Measurements from ENCODE around the gene NCAPG2. TPM values are rescaled to one million over a fixed set of nuclear protein-coding genes. Genes with fewer than 3 reads are reported as not detected.

The NCAPG2 gene
- total RNA-seq, 1 experiment from 2014 or later, result 99.4 TPM

DNA sequence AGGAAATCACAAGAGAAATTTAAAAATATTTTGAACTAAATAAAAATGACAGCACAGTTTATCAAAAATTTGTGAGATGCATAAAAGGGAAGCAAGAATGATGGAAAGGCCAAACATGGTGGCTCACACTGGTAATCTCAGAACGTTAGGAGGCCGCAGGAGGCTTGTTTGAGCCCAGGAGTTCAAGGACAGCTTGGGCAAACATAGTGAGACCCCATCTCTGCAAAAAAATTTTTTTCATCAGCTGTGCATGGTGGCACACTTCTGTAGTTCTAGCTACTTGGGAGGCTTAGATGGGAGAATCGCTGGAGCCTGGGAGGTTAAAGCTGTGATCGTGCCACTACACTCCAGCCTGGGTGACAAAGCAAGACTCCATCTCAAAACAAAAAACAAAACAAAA lies 62.5 kb downstream of the NCAPG2 start:
- Histone ChIP-seq H3K14ac (ENCODE audit: insufficient read depth, low read length) (no peak overlapping the region), H3K27ac (ENCODE audit: insufficient read length, low read depth, low read length) (no peak overlapping the region), H3K79me2 (ENCODE audit: insufficient read depth, low read length) (no peaks in the 10 kb centered on the region), H2AFZ (ENCODE audit: low read length) (no peak overlapping the region), H3K9me3 (ENCODE audit: control insufficient read depth, low read depth, low read length) (no peaks in the 10 kb centered on the region), H3K56ac (ENCODE audit: insufficient read length, low read depth, low read length) (no peak overlapping the region), H2BK12ac (ENCODE audit: insufficient read length, low read depth, low read length) (no peak overlapping the region), H3K4me1 (ENCODE audit: insufficient read depth, low read length) (no peaks in the 10 kb centered on the region), H2BK5ac (ENCODE audit: insufficient read length, low read length) (no peak overlapping the region), H4K20me1 (ENCODE audit: control insufficient read depth, insufficient read depth, insufficient read length) (no peaks in the 10 kb centered on the region), H3K23ac (ENCODE audit: insufficient read length, low read depth, low read length) (no peak overlapping the region), H3K9ac (ENCODE audit: extremely low read depth, insufficient read length, low read length) (no peak overlapping the region), H3K79me1 (ENCODE audit: insufficient read depth, low read depth, low read length, poor library complexity, severe bottlenecking) (no peaks in the 10 kb centered on the region), H3K4ac (ENCODE audit: low read depth, low read length) (no peak overlapping the region), H3K23me2 (ENCODE audit: insufficient read length, low read depth, low read length, poor library complexity, severe bottlenecking) (no peaks in the 10 kb centered on the region), H2AK5ac (ENCODE audit: insufficient read length, low read length) (no peak overlapping the region), H2BK20ac (ENCODE audit: low read depth, low read length, poor library complexity, severe bottlenecking) (no peak overlapping the region), H3K18ac (ENCODE audit: insufficient read length, low read depth, low read length) (no peak overlapping the region), H3K4me2 (ENCODE audit: insufficient read depth, insufficient read length, low read length) (no peak overlapping the region), H4K91ac (ENCODE audit: insufficient read length, low read depth, low read length) (no peak overlapping the region), H3T11ph (ENCODE audit: low read length) (no peak overlapping the region), H3K27me3 (ENCODE audit: insufficient read depth, low read length) (no peaks in the 10 kb centered on the region), H2BK120ac (ENCODE audit: low read depth, low read length, poor library complexity, severe bottlenecking) (no peak overlapping the region), H4K8ac (replicated peaks; ENCODE audit: insufficient read length, low read depth, low read length) (no peak overlapping the region), H4K5ac (ENCODE audit: insufficient read length, low read depth, low read length) (no peak overlapping the region), H2BK15ac (ENCODE audit: low read depth, low read length) (no peak overlapping the region)
- TF ChIP-seq, protein P1, sequence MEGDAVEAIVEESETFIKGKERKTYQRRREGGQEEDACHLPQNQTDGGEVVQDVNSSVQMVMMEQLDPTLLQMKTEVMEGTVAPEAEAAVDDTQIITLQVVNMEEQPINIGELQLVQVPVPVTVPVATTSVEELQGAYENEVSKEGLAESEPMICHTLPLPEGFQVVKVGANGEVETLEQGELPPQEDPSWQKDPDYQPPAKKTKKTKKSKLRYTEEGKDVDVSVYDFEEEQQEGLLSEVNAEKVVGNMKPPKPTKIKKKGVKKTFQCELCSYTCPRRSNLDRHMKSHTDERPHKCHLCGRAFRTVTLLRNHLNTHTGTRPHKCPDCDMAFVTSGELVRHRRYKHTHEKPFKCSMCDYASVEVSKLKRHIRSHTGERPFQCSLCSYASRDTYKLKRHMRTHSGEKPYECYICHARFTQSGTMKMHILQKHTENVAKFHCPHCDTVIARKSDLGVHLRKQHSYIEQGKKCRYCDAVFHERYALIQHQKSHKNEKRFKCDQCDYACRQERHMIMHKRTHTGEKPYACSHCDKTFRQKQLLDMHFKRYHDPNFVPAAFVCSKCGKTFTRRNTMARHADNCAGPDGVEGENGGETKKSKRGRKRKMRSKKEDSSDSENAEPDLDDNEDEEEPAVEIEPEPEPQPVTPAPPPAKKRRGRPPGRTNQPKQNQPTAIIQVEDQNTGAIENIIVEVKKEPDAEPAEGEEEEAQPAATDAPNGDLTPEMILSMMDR (conservative IDR thresholded peaks at IDR 0.05), result no peak
- peaks cover 42 to 92% (median 89%) of the 10 kb centered on the region in 3 experiments; a peak in 6 of 7 replicates for H3K36me3 Mint-ChIP-seq (ENCODE audit: insufficient read depth in 1 of 3, low read depth in 3 of 3)
- no peaks in the 10 kb centered on the region for H3K9me3 Mint-ChIP-seq
- H3K27ac Mint-ChIP-seq, result peak overlapping the region in 1 of 3 experiments; percentile 18; a peak in 3 of 7 replicates
- no CpG with 5 or more reads among the region's 4 CpGs for whole genome bisulfite sequencing (ENCODE audit: extremely low coverage, insufficient read length, low lambda C conversion rate)
- H3K27me3 Mint-ChIP-seq (ENCODE audit: low read depth), result no peaks in the 10 kb centered on the region
- no peak for DNase-seq
- H3K4me3 Mint-ChIP-seq, result no peak overlapping the region
- no peaks in the 10 kb centered on the region for H3K4me1 Mint-ChIP-seq
